Cortex of kidney (tissue), 1 donor: ENCODE results near the gene XPNPEP2.

Source experiments
- DNase-seq: peaks from one replicate; lab custom pipeline; 2025; lab: John Stamatoyannopoulos, UW

Gene XPNPEP2

GRCh38 chrX:129738466-129739308 lies at the start of gene XPNPEP2:
Gene XPNPEP2, plus strand, starts transcription at chrX:129738979. Its CDS starts 235 bp downstream, at chrX:129739214.
- no peak for DNase-seq

DNA sequence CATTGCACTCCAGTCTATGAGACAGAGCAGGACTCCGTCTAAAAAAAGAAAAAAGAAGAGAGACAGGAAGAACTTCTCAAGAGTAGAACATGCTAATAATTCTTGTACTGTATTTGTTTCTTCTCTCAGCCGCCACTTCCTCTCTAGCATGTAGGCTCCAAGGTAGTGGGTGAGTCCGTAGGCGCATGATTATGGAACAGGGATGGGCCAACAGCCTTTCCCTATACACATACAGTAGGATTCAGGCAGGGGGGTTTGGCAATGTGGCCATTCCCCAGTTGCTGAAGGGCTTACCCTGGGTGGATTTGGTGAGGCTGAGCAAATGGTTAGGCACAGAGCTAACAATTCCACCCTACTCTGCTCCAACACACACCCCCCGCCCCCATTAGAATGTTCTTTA lies 49.0 kb upstream of the XPNPEP2 start:
- DNase-seq: no peak

GRCh38 chrX:129690435-129690834 lies 48.3 kb upstream of the XPNPEP2 start:
- DNase-seq: no peak

DNA sequence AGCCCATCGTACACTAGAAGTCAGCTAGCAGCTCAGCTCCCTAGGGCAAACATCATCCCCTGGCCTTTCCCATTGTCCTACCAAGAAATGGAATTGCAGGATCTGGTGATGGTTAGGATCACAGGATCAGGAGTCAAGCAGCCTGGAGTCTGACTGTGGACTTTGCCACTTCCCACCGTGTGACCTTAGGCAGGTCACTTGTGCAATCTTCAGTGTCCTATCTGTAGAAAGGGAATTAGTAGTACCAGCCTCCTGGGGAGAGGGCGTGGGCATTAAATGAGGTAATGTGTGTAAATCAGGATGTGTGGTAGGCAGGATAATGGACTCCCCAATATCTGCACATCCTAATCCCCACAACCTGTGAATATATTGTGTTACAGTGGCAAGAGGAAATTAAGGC lies 45.4 kb upstream of the XPNPEP2 start:
- no peak for DNase-seq

GRCh38 chrX:129694805-129695204 lies 44.0 kb upstream of the XPNPEP2 start:
- DNase-seq: no peak

DNA sequence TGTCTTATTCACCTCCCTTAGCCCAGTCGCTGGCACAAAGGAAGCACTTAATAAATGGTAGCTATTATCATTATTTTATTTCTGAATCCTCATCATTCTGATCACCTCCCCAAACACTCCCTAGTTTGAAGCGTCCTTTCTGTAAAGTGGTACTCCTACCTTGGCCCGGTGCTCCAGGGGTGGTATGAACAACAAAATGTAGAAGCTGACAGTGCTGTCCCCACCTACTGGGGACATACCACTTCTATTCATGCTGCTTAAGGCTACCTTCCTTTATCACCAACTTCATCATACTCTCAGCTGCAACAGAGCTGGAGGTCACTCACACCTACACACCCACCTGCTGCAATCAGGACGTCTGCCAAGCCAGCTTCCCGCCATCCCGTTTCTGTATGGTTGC lies 43.2 kb upstream of the XPNPEP2 start:
- no peak for DNase-seq

DNA sequence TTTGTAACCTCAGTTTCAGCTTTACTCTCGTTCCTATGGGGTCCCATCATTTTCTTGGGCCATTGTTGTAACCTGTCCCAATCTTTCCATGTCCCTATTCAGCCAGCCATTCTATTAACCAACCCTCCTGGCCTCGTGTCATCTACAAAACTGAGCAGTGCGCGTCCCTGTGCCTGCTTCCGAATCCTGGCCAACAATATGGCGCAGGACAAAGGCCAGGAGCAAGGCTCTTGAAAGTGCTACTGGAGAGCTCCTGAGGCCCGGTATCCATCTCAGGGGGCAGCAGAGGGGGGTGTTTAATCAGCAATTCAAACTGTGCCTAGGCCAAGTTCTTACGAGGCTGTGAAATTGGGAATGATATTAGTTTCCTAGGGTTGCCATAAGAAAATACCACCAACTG lies 42.8 kb upstream of the XPNPEP2 start:
- no peak for DNase-seq

DNA sequence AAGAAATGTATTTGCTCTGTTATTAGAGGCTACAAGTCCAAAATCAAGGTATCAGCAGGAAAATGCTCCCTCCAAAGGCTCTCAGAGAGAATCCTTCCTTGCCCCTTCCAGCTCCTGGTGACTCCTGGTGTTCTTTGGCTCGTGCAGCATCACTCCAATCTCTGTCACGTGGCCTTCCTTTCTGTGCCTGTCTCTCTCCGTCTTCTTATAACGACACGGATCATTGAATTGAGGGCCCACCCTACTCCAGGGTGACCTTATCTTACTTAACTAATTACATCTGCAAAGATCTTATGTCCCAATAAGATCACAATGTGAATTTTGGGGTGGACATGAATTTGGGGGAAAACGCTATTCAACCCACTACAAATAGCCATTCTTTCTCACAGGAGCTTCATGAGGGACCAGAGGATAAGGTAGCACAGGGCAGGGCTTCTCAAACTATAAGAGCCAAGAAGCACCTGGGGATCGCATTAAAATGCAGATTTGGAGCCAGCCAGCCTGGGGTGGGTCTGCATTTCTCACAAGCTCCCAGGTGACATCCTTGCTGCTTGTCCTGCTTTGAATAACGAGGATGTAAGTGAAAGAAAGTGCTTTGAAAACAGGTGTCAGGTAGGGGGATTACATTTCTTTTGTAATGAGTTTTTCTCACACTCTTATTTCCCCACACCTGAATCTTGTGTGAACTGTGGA lies 42.2 kb upstream of the XPNPEP2 start:
- DNase-seq: no peak

DNA sequence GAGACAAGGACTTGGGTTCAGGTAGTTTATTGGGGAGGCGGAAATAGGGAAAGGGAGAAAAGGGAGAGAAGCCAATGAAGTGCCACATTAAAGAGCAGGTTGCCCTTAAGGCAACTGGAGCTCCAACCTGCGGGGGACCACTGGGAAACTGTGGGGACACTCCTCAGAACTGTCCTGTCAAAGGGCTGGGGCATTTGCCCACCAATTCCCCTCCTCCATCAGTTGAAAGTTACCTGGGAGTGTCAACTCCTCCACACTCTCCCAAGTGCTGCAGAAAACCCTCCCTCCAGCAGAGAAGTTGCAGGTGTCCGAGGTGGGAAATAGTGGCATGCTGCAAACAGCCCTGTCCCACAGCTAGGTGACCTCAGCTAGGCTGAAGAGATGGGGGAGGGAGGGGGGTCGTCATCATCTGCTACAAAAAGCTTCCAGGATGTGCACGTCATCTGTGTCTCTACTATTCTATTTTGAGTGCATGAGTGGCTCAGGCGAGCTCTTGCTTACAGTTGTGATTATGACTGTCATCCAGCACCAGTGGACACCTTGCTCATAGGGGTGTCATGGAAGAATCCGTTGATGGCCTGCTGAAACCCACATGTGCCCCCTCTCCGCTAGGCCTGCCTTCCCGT lies 41.5 kb upstream of the XPNPEP2 start:
- no peak for DNase-seq

GRCh38 chrX:129698150-129698549 lies 40.6 kb upstream of the XPNPEP2 start:
- DNase-seq: no peak

- no peak for DNase-seq
Observed at GRCh38 chrX:129700536-129700935, 38.2 kb upstream of the XPNPEP2 start.

GRCh38 chrX:129701624-129702069 lies 37.1 kb upstream of the XPNPEP2 start:
- DNase-seq: no peak

DNA sequence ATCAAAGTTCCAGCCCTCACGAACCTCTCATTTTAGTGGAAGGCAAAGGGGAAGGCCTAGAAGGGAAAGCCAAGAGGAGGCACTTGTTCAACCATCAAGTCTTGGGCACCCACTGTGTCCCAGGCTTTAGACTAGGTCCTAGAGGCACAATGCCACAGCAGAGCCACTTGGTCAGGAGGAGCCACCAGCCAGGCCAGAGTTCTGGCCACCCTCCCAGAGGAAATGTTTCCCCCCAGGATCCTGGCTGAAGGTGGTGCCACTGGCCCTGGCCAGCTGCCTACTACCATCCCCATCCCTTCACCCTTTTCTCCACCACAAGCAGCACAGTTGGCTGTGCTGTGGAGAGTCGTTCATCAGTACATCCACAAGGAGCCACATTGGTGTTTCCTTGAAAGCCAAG lies 34.3 kb upstream of the XPNPEP2 start:
- DNase-seq: no peak

DNA sequence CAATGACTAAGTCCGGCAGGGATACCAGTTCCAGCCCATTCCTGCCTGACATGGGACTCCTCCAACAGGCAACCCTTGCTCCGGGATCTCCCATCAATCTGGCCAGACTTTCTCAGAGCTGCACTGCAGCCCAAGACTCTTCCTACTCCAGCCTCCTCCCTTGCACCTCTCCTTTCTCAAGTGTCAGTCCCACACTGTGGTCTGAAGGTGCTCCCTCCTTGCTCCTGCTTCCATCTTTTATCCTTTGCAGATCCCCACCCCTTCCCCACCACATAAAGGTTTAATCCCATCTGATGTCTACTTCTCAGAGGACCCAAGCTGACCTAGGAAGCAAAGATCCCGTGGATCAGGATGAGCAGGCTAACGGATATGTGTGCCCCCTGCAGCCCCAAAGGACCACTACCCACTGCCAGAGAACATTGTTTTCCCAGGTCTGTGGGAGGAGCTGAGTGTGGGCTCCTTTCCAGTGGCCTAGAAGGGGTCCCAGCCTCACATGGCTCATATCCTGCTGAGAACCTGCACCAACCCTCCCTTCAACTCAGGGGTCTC lies 33.3 kb upstream of the XPNPEP2 start:
- no peak for DNase-seq

DNA sequence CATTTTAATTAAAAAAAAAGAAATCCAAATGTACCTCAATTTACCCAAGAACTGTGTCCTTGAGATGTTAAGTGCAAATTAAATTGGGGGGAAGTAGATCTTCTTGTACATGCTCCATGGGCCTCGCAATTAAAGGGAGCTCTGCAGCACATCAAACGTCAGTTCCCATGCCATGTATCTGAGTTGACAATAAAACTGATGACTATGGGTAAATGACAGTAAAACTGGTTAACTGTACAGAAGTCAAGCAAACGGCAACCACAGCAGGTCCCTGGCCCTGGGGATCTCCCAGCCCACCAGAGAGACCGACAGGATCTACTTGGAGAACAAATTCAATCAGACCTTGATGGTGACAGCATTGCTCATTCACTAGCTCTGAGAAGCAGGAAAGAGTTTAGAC lies 32.8 kb upstream of the XPNPEP2 start:
- DNase-seq: no peak

DNA sequence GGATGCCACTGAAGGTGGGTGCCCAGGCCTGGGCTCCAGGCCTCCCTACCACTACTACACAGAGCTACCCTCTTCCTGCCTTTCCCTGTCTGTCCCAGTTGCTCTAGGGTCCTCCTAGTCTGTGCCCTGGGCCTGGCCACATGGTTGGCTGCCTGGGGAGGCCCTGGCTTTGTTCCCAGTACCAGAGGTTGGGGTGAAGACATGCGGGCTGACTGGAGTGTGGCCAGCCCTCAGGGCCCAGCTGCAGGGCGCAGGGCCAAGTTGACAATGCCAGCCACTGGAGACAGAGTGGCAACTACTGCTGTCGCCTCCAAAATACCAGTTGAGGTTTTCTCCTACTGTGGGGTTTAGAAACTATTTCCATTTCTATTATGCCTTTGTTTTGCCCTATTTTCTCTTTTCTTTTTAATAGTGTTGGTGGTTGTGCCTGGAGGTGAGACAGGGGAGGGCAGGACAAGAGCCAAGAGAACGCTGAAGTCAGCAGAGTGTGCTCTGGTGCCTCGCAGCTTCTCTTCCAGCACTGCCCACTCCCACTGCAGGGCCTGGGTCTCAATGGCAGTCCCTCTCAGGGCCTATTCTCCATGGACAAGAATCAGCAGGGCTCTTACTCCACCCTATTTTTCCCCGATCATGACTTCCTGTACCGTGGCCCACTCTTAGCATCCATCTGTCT lies 32.2 kb upstream of the XPNPEP2 start:
- no peak for DNase-seq

GRCh38 chrX:129714581-129714980 lies 24.2 kb upstream of the XPNPEP2 start:
- no peak for DNase-seq

DNA sequence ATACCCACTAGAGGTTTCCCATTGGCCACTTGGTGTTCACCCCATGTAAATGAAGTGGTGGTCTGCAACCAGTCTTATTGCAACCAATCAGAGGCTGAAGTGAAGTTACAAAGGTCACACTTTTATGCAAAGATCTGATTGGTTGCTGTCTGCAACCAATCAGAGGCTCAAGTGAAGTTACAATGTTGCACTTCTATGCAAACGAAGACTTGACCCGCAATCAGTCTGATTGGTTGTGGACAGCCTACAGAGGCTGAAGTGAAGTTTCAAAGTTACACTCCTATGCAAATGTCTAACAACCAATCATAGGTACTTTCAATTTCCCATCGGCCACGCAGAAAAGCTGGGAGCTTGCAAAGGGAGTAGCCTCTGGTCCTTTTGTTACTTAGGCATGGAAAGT lies 22.3 kb upstream of the XPNPEP2 start:
- no peak for DNase-seq

DNA sequence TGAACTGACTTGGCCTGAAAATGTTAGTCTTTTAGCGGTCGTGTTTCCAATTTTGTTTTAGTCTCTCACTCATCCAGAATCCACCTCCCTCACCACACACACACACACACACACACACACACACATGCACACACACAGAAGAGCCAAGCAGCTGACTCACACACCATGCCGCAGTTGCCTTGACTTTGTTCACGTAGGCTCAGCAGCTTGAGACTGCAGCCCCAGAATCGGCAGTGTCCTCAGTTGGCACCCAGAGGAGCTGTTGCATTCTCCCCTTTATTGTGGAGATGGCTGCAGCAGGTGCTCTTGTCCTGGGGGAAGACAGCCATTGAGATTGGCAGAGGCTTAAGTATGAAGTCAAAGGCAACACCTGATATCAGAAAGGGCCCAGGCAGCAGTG lies 20.9 kb upstream of the XPNPEP2 start:
- no peak for DNase-seq

DNA sequence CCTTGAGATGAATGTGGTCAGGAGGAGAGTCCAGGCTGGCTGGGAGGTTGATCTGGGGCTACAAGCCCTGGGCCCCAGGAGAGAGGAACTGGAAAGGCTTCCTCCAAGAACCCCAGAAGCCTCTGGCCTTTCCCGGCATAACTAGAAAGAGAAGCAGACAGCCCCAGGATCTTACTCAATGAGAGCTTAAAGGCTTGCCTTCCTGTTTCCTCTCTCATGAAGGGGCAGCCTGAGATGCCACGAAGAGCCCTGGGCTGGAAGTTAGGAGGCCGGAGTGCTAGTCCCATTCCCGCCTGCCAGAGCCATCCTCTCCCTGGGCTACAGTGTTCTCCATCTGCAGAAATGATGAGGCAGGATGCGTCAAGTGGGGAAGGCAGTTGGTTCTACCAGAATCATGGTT lies 20.1 kb upstream of the XPNPEP2 start:
- DNase-seq: no peak

- DNase-seq: no peak
Observed at GRCh38 chrX:129719268-129719667, 19.5 kb upstream of the XPNPEP2 start.

DNA sequence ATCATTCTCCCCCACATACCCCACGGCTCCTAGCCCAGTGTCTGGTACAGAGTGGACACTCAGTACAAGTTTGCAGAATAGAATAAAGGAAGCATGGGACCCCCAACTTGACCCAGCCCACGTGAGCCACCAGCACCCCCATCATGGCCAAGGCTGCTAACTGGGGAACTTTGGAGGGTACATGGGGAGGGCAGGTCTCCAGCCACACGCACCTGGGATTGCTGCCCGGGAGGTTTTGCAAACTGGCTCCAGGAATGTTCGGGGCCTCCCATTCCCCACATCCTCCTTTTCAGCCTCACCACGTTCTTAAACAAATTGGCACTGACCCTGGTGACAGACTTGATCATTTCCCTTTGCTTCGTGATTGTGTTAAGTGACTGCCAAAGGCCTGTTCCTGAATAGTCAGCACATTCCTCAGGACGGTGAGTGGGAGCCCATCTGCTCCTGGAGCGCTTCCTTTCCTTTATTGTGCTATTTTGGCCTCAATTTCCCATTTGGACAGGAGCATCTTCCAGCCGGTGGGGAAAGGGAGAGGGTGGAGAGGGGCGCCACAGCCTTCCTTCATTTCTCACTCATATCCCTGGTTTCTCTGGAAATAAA lies 18.7 kb upstream of the XPNPEP2 start:
- no peak for DNase-seq
